A673 (cell line): ENCODE measurements around the gene KRTAP4-4.

Experiments used
- EZH2 ChIP-seq: fragments of 200-600 bp; sonication (generic); IDR thresholded peaks from 2 replicates; pipeline ENCODE4 v1.6.1; 2017; ENCODE audit warnings: borderline replicate concordance, low read depth, mild to moderate bottlenecking, mixed read lengths, antibody characterized with exemption, low read length; ENCODE audit not compliant: poor library complexity, severe bottlenecking
- TF ChIP-seq, protein P1 (sequence below): fragments of 300-800, 200-600 bp; sonication (generic); conservative IDR thresholded peaks from 2 replicates; pipeline ENCODE4 v1.5.1; 2017; ENCODE audit warnings: low read depth, mild to moderate bottlenecking, antibody characterized with exemption, low read length, moderate library complexity, mixed read lengths

DNA sequence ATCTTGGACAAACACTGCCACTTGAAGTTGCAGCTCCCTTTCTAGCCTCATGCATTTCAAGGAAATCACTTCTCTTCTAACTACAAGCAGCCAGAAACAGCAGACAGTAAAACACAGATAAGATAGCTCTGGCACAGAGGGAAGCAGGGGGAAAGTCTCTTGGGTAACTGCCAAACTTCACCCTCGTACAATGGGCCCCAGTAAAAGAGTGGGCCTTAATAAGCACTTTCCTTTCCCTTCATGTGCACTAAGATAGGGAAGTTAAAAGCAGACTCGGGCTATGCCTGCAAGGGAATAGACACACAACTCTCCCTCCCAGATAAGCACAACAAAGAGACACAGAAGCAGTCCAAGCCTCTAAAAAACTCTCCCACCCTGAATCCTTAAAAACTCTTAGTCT lies 6.7 kb downstream of the KRTAP4-4 start:
- TF ChIP-seq, protein P1, sequence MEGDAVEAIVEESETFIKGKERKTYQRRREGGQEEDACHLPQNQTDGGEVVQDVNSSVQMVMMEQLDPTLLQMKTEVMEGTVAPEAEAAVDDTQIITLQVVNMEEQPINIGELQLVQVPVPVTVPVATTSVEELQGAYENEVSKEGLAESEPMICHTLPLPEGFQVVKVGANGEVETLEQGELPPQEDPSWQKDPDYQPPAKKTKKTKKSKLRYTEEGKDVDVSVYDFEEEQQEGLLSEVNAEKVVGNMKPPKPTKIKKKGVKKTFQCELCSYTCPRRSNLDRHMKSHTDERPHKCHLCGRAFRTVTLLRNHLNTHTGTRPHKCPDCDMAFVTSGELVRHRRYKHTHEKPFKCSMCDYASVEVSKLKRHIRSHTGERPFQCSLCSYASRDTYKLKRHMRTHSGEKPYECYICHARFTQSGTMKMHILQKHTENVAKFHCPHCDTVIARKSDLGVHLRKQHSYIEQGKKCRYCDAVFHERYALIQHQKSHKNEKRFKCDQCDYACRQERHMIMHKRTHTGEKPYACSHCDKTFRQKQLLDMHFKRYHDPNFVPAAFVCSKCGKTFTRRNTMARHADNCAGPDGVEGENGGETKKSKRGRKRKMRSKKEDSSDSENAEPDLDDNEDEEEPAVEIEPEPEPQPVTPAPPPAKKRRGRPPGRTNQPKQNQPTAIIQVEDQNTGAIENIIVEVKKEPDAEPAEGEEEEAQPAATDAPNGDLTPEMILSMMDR, result no peak
- no peak for TF ChIP-seq EZH2
